Esophagus squamous epithelium (tissue), 4 donors: ENCODE data around the gene UNC79.

Experiments used
- POLR2A ChIP-seq, 4 donors: fragments of 450-650 bp; IDR thresholded peaks; one replicate each; pipeline ENCODE4 v1.6.1; 2017; ENCODE audit warnings: antibody characterized with exemption in 4 of 4, mild to moderate bottlenecking in 4 of 4, moderate library complexity in 3 of 4
- TF ChIP-seq, protein P1 (sequence below), 6 experiments: fragments of 450-650 bp in 4 of 6; fragments of 200-600 bp in 2 of 6; sonication (generic) in 2 of 6; IDR thresholded peaks; one replicate each; pipeline ENCODE4 v1.5.1; 2016 to 2019; ENCODE audit warnings: antibody characterized with exemption in 6 of 6, mild to moderate bottlenecking in 4 of 6, moderate library complexity in 4 of 6

DNA sequence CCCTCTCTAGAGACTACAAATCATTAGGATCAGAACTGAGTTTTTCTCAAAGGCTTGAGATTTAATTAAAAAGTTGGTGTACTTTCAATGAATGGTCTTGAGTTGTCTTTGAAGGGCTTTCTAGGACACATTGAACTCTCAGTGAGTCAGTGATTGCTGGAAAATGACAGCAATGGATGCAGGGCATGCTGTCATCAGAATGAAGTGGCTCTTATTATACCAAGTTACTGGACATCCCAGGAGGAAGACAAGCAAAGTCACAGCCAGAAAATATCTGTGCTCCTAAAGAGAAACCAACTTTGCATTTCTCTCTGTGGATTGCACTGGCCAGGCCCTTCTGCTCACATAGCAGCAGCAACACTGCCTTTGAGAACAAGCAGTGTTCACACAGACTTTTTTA lies 244.9 kb downstream of the UNC79 start:
- TF ChIP-seq, protein P1, sequence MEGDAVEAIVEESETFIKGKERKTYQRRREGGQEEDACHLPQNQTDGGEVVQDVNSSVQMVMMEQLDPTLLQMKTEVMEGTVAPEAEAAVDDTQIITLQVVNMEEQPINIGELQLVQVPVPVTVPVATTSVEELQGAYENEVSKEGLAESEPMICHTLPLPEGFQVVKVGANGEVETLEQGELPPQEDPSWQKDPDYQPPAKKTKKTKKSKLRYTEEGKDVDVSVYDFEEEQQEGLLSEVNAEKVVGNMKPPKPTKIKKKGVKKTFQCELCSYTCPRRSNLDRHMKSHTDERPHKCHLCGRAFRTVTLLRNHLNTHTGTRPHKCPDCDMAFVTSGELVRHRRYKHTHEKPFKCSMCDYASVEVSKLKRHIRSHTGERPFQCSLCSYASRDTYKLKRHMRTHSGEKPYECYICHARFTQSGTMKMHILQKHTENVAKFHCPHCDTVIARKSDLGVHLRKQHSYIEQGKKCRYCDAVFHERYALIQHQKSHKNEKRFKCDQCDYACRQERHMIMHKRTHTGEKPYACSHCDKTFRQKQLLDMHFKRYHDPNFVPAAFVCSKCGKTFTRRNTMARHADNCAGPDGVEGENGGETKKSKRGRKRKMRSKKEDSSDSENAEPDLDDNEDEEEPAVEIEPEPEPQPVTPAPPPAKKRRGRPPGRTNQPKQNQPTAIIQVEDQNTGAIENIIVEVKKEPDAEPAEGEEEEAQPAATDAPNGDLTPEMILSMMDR (IDR thresholded peaks at IDR 0.05), result no peak
- no peak for TF ChIP-seq POLR2A (IDR thresholded peaks at IDR 0.05)
